ENCODE results near the gene RDX. TPM values are rescaled to one million over a fixed set of nuclear protein-coding genes. Genes with fewer than 3 reads are reported as not detected.

Gene RDX
- total and polyA plus RNA-seq, 10 of the 15 experiments (the other 5 are each of a cell fraction or from before 2014, with no cell fraction given): 24.6 to 62.2 (median 47.8) TPM

DNA sequence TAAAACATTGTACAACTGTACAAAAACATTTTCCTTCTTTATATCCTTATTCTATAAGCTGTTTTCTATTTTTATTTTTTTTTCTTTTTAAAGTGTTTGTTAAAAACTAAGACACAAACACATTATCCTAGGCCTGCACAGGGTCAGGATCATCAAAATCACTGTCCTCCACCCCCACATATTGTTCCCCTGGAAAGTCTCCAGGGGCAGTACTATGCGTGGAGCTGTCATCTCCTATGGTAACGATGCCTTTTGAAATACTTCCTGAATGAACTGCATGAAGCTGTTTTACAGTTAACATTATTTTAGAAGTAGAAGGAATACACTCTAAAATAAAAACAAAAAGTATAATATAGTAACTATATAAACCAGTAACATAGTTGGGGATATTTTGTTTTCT, 136.0 kb downstream of the RDX start (continued):
- TF ChIP-seq, protein P1, sequence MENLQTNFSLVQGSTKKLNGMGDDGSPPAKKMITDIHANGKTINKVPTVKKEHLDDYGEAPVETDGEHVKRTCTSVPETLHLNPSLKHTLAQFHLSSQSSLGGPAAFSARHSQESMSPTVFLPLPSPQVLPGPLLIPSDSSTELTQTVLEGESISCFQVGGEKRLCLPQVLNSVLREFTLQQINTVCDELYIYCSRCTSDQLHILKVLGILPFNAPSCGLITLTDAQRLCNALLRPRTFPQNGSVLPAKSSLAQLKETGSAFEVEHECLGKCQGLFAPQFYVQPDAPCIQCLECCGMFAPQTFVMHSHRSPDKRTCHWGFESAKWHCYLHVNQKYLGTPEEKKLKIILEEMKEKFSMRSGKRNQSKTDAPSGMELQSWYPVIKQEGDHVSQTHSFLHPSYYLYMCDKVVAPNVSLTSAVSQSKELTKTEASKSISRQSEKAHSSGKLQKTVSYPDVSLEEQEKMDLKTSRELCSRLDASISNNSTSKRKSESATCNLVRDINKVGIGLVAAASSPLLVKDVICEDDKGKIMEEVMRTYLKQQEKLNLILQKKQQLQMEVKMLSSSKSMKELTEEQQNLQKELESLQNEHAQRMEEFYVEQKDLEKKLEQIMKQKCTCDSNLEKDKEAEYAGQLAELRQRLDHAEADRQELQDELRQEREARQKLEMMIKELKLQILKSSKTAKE (IDR thresholded peaks at IDR 0.05; ENCODE audit: low read depth, poor library complexity, severe bottlenecking): no peak

DNA sequence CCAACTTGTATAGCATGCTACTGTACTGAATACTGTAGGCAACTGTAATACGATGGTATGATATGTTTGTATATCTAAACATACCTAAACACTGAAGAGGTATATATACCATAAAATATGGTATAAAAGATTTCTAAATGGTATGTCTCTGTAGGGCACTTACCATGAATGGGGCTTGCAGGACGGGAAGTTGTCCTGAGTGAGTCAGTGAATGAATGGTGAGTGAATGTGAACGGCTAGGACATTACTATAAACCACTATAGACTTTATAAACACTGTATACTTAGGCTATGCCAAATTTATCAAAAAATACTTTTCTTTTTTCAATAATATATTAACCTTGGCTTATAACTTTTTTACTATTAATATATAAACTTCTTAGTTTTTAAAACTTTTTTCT, 136.4 kb downstream of the RDX start:
- CTCF ChIA-PET: interaction anchor here (0.6 to 2.0 kb wide), 7 partner anchors 9 to 1070 kb away, joined by 3 to 5 read pairs (median 3); no protein-coding TSS in a partner anchor
- no peak overlapping the region for H3K4me3 ChIP-seq
- peaks cover 3 to 15% of the 10 kb centered on the region in 2 experiments; a peak in 3 of 4 replicates for H3K36me3 ChIP-seq (ENCODE audit: control insufficient read depth in 2 of 2, insufficient read depth in 2 of 2, low read length in 1 of 2)
- WGBS (ENCODE audit: insufficient coverage, insufficient replicate concordance, low lambda C conversion rate, missing lambda C conversion rate): 80% methylated on average over 3 of the region's 3 CpGs
- H4K20me1 ChIP-seq (ENCODE audit: control insufficient read depth, insufficient read depth): peaks cover 2% of the 10 kb centered on the region; the same call in 1 of the 2 replicates
- H3K9ac ChIP-seq (ENCODE audit: control insufficient read depth, insufficient read depth, low read length): no peak overlapping the region
- FAIRE-seq (no peak), ATAC-seq (no peak), DNase-seq (ENCODE audit: low read depth, low spot score) (no peak)
- no TSS peak for BruUV-seq (replicated peaks)
- no peaks in the 10 kb centered on the region for H3K9me3 ChIP-seq (replicated peaks; ENCODE audit: control insufficient read depth, insufficient read depth, low read length)
- no peaks in the 10 kb centered on the region for H3K27me3 ChIP-seq (replicated peaks in 1 of 2; ENCODE audit: control insufficient read depth in 2 of 2, insufficient read depth in 2 of 2, low read length in 1 of 2)
- no peaks in the 10 kb centered on the region for H3K79me2 ChIP-seq (ENCODE audit: control insufficient read depth, insufficient read depth, low read length)
- H2AFZ ChIP-seq (ENCODE audit: control insufficient read depth, low read depth, low read length): no peak overlapping the region
- RAD21 ChIA-PET (ENCODE audit: unreplicated experiment): no interaction called here
- POLR2A ChIA-PET: interaction anchor here (2.1 kb wide), 1 partner anchor 10 kb away, joined by 5 read pairs; no protein-coding TSS in a partner anchor
- no peak overlapping the region for H3K4me2 ChIP-seq (ENCODE audit: control insufficient read depth, insufficient read depth)
- no peak overlapping the region for H3K27ac ChIP-seq (ENCODE audit: control insufficient read depth, insufficient read depth)
- intact Hi-C loops (cut with micrococcal nuclease; ENCODE audit: unreplicated experiment): no loop called here
- SMC1A ChIA-PET (ENCODE audit: uncharacterized antibody, unreplicated experiment): interaction anchor here (0.6 to 1.6 kb wide), 5 partner anchors 11 to 213 kb away, joined by 3 to 4 read pairs (median 3); no protein-coding TSS in a partner anchor
- no peaks in the 10 kb centered on the region for H3K4me1 ChIP-seq (ENCODE audit: control insufficient read depth, insufficient read depth, low read length)
- in situ Hi-C loops (cut with MboI): no loop called here
- TF ChIP-seq, protein P2, sequence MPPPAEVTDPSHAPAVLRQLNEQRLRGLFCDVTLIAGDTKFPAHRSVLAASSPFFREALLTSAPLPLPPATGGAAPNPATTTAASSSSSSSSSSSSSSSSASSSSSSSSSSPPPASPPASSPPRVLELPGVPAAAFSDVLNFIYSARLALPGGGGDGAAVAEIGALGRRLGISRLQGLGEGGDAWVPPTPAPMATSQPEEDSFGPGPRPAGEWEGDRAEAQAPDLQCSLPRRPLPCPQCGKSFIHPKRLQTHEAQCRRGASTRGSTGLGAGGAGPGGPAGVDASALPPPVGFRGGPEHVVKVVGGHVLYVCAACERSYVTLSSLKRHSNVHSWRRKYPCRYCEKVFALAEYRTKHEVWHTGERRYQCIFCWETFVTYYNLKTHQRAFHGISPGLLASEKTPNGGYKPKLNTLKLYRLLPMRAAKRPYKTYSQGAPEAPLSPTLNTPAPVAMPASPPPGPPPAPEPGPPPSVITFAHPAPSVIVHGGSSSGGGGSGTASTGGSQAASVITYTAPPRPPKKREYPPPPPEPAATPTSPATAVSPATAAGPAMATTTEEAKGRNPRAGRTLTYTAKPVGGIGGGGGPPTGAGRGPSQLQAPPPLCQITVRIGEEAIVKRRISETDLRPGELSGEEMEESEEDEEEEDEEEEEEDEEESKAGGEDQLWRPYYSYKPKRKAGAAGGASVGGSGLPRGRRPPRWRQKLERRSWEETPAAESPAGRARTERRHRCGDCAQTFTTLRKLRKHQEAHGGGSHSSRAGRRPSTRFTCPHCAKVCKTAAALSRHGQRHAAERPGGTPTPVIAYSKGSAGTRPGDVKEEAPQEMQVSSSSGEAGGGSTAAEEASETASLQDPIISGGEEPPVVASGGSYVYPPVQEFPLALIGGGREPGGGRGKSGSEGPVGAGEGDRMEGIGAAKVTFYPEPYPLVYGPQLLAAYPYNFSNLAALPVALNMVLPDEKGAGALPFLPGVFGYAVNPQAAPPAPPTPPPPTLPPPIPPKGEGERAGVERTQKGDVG (CRISPR knock-in tag; IDR thresholded peaks at IDR 0.05): no peak
- TF ChIP-seq, protein P3, sequence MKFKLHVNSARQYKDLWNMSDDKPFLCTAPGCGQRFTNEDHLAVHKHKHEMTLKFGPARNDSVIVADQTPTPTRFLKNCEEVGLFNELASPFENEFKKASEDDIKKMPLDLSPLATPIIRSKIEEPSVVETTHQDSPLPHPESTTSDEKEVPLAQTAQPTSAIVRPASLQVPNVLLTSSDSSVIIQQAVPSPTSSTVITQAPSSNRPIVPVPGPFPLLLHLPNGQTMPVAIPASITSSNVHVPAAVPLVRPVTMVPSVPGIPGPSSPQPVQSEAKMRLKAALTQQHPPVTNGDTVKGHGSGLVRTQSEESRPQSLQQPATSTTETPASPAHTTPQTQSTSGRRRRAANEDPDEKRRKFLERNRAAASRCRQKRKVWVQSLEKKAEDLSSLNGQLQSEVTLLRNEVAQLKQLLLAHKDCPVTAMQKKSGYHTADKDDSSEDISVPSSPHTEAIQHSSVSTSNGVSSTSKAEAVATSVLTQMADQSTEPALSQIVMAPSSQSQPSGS (IDR thresholded peaks at IDR 0.05; ENCODE audit: low read length): no peak
- TF ChIP-seq, protein P4, sequence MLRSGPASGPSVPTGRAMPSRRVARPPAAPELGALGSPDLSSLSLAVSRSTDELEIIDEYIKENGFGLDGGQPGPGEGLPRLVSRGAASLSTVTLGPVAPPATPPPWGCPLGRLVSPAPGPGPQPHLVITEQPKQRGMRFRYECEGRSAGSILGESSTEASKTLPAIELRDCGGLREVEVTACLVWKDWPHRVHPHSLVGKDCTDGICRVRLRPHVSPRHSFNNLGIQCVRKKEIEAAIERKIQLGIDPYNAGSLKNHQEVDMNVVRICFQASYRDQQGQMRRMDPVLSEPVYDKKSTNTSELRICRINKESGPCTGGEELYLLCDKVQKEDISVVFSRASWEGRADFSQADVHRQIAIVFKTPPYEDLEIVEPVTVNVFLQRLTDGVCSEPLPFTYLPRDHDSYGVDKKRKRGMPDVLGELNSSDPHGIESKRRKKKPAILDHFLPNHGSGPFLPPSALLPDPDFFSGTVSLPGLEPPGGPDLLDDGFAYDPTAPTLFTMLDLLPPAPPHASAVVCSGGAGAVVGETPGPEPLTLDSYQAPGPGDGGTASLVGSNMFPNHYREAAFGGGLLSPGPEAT (IDR thresholded peaks at IDR 0.05; ENCODE audit: low read depth): no peak
- TF ChIP-seq TCF7 (IDR thresholded peaks at IDR 0.05; ENCODE audit: borderline replicate concordance) (no peak), RCOR1 (conservative IDR thresholded peaks at IDR 0.05; ENCODE audit: low read depth, low read length) (no peak)
- TF ChIP-seq, protein P5, sequence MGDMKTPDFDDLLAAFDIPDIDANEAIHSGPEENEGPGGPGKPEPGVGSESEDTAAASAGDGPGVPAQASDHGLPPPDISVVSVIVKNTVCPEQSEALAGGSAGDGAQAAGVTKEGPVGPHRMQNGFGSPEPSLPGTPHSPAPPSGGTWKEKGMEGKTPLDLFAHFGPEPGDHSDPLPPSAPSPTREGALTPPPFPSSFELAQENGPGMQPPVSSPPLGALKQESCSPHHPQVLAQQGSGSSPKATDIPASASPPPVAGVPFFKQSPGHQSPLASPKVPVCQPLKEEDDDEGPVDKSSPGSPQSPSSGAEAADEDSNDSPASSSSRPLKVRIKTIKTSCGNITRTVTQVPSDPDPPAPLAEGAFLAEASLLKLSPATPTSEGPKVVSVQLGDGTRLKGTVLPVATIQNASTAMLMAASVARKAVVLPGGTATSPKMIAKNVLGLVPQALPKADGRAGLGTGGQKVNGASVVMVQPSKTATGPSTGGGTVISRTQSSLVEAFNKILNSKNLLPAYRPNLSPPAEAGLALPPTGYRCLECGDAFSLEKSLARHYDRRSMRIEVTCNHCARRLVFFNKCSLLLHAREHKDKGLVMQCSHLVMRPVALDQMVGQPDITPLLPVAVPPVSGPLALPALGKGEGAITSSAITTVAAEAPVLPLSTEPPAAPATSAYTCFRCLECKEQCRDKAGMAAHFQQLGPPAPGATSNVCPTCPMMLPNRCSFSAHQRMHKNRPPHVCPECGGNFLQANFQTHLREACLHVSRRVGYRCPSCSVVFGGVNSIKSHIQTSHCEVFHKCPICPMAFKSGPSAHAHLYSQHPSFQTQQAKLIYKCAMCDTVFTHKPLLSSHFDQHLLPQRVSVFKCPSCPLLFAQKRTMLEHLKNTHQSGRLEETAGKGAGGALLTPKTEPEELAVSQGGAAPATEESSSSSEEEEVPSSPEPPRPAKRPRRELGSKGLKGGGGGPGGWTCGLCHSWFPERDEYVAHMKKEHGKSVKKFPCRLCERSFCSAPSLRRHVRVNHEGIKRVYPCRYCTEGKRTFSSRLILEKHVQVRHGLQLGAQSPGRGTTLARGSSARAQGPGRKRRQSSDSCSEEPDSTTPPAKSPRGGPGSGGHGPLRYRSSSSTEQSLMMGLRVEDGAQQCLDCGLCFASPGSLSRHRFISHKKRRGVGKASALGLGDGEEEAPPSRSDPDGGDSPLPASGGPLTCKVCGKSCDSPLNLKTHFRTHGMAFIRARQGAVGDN (IDR thresholded peaks at IDR 0.05): no peak
